ENCODE measurements around the gene HEATR5B. TPM values are rescaled to one million over a fixed set of nuclear protein-coding genes. Genes with fewer than 3 reads are reported as not detected.
"Not testable (repeated sequence)": the region's sequence is repeated elsewhere in the genome, so short reads cannot be mapped to it uniquely, and the experiment has no call there.

Gene HEATR5B
- total and polyA plus RNA-seq, 10 of the 15 experiments (the other 5 are each of a cell fraction or from before 2014, with no cell fraction given) = 4.1 to 34.7 (median 17.7) TPM

DNA sequence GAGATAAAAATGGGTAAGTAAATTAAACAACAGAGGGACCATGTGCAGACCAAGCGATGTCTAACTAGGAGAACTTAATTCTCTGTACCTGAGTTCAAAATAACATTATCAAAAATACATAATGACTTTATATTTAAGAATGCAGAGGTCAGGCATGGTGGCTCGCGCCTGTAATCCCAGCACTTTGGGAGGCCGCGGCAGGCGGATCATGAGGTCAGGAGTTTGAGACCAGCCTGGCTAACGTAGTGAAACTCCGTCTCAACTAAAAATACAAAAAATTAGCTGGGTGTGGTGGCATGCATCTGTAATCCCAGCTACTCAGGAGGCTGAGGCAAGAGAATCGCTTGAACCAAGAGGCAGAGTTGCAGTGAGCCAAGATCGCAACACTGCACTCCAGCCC is 138.9 kb downstream of the HEATR5B start:
- DNase-seq (ENCODE audit: low read depth, low spot score); CTCF ChIA-PET; H3K4me3 ChIP-seq; RAD21 ChIA-PET (ENCODE audit: unreplicated experiment); H3K4me2 ChIP-seq (ENCODE audit: control insufficient read depth, insufficient read depth); ATAC-seq; H3K4me1 ChIP-seq (ENCODE audit: control insufficient read depth, insufficient read depth, low read length); H3K79me2 ChIP-seq (ENCODE audit: control insufficient read depth, insufficient read depth, low read length); H3K27me3 ChIP-seq (replicated peaks in 1 of 2; ENCODE audit: control insufficient read depth in 2 of 2, insufficient read depth in 2 of 2, low read length in 1 of 2); H3K27ac ChIP-seq (ENCODE audit: control insufficient read depth, insufficient read depth); H3K9me3 ChIP-seq (replicated peaks; ENCODE audit: control insufficient read depth, insufficient read depth, low read length); BruUV-seq (replicated peaks); in situ Hi-C loops (cut with MboI); H2AFZ ChIP-seq (ENCODE audit: control insufficient read depth, low read depth, low read length); POLR2A ChIA-PET; H3K9ac ChIP-seq (ENCODE audit: control insufficient read depth, insufficient read depth, low read length); FAIRE-seq; intact Hi-C loops (cut with micrococcal nuclease; ENCODE audit: unreplicated experiment); H4K20me1 ChIP-seq (ENCODE audit: control insufficient read depth, insufficient read depth); H3K36me3 ChIP-seq (ENCODE audit: control insufficient read depth in 2 of 2, insufficient read depth in 2 of 2, low read length in 1 of 2): not testable (repeated sequence)
- 98% methylated on average over 10 of the region's 10 CpGs for WGBS (ENCODE audit: insufficient coverage, insufficient replicate concordance, low lambda C conversion rate, missing lambda C conversion rate)
- SMC1A ChIA-PET (ENCODE audit: uncharacterized antibody, unreplicated experiment) = interaction anchor here (1.0 kb wide), 1 partner anchor 19 kb away, joined by 3 read pairs; no protein-coding TSS in a partner anchor

DNA sequence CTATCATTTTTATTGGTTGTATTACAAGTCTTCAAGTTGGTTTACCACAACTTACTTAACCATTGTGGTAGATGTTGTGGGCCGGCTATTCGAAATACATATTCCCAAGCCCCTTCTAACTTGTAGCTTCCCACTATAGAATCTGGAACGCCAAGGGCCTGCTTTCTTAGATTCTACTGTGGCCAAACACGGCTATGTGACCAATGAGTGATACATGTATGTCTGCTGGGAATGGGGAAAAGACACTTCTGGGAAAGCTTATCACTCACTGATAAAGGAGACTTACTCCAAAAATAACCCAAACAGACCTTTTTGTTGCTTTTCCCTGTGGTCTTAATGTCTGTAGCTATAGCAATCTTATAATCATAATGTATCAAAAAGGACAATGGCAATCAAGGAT is 142.3 kb downstream of the HEATR5B start:
- H3K27ac ChIP-seq (ENCODE audit: control insufficient read depth, insufficient read depth) = no peak overlapping the region
- ChIA-PET RAD21 (ENCODE audit: unreplicated experiment) (interaction anchor here (0.8 kb wide), 1 partner anchor 377 kb away, joined by 3 read pairs; no protein-coding TSS in a partner anchor), CTCF (interaction anchor here (0.6 kb wide), 1 partner anchor 21 kb away, joined by 3 read pairs; no protein-coding TSS in a partner anchor), POLR2A (no interaction called here), SMC1A (ENCODE audit: uncharacterized antibody, unreplicated experiment) (interaction anchor here (1.0 to 2.2 kb wide), 3 partner anchors 15 to 121 kb away, joined by 3 to 10 read pairs (median 3); no protein-coding TSS in a partner anchor)
- in situ Hi-C loops (cut with MboI) (no loop called here), intact Hi-C loops (cut with micrococcal nuclease; ENCODE audit: unreplicated experiment) (no loop called here)
- H3K36me3 ChIP-seq (ENCODE audit: control insufficient read depth in 2 of 2, insufficient read depth in 2 of 2, low read length in 1 of 2) = no peaks in the 10 kb centered on the region
- no peak overlapping the region for H3K4me3 ChIP-seq
- WGBS (ENCODE audit: insufficient coverage, insufficient replicate concordance, low lambda C conversion rate, missing lambda C conversion rate) = 97% methylated on average over 4 of the region's 4 CpGs
- DNase-seq (ENCODE audit: low read depth, low spot score) (no peak), FAIRE-seq (no peak), ATAC-seq (no peak)
- no peaks in the 10 kb centered on the region for H4K20me1 ChIP-seq (ENCODE audit: control insufficient read depth, insufficient read depth)
- H3K27me3 ChIP-seq (replicated peaks in 1 of 2; ENCODE audit: control insufficient read depth in 2 of 2, insufficient read depth in 2 of 2, low read length in 1 of 2) = no peaks in the 10 kb centered on the region
- no peaks in the 10 kb centered on the region for H3K4me1 ChIP-seq (ENCODE audit: control insufficient read depth, insufficient read depth, low read length)
- no peak overlapping the region for H2AFZ ChIP-seq (ENCODE audit: control insufficient read depth, low read depth, low read length)
- no peak overlapping the region for H3K4me2 ChIP-seq (ENCODE audit: control insufficient read depth, insufficient read depth)
- BruUV-seq (replicated peaks) = no TSS peak
- TF ChIP-seq DPF2 (IDR thresholded peaks at IDR 0.05) (no peak), TBL1XR1 (IDR thresholded peaks at IDR 0.05; ENCODE audit: low read depth, low read length) (no peak), CHD1 (IDR thresholded peaks at IDR 0.05; ENCODE audit: low read depth, low read length) (no peak), IRF4 (IDR thresholded peaks at IDR 0.05; ENCODE audit: low read depth, low read length) (no peak), MTA3 (IDR thresholded peaks at IDR 0.05; ENCODE audit: borderline replicate concordance, low read length) (no peak), HDAC6 (IDR thresholded peaks at IDR 0.05; ENCODE audit: unreplicated experiment) (no peak)
- TF ChIP-seq, protein P1, sequence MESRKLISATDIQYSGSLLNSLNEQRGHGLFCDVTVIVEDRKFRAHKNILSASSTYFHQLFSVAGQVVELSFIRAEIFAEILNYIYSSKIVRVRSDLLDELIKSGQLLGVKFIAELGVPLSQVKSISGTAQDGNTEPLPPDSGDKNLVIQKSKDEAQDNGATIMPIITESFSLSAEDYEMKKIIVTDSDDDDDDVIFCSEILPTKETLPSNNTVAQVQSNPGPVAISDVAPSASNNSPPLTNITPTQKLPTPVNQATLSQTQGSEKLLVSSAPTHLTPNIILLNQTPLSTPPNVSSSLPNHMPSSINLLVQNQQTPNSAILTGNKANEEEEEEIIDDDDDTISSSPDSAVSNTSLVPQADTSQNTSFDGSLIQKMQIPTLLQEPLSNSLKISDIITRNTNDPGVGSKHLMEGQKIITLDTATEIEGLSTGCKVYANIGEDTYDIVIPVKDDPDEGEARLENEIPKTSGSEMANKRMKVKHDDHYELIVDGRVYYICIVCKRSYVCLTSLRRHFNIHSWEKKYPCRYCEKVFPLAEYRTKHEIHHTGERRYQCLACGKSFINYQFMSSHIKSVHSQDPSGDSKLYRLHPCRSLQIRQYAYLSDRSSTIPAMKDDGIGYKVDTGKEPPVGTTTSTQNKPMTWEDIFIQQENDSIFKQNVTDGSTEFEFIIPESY (IDR thresholded peaks at IDR 0.05) = no peak
- TF ChIP-seq, protein P2, sequence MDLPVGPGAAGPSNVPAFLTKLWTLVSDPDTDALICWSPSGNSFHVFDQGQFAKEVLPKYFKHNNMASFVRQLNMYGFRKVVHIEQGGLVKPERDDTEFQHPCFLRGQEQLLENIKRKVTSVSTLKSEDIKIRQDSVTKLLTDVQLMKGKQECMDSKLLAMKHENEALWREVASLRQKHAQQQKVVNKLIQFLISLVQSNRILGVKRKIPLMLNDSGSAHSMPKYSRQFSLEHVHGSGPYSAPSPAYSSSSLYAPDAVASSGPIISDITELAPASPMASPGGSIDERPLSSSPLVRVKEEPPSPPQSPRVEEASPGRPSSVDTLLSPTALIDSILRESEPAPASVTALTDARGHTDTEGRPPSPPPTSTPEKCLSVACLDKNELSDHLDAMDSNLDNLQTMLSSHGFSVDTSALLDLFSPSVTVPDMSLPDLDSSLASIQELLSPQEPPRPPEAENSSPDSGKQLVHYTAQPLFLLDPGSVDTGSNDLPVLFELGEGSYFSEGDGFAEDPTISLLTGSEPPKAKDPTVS (IDR thresholded peaks at IDR 0.05; ENCODE audit: low read depth, low read length) = no peak
- H3K9ac ChIP-seq (ENCODE audit: control insufficient read depth, insufficient read depth, low read length) = no peak overlapping the region
- H3K79me2 ChIP-seq (ENCODE audit: control insufficient read depth, insufficient read depth, low read length) = no peaks in the 10 kb centered on the region; the same call in 1 of the 2 replicates
- H3K9me3 ChIP-seq (replicated peaks; ENCODE audit: control insufficient read depth, insufficient read depth, low read length) = no peaks in the 10 kb centered on the region

DNA sequence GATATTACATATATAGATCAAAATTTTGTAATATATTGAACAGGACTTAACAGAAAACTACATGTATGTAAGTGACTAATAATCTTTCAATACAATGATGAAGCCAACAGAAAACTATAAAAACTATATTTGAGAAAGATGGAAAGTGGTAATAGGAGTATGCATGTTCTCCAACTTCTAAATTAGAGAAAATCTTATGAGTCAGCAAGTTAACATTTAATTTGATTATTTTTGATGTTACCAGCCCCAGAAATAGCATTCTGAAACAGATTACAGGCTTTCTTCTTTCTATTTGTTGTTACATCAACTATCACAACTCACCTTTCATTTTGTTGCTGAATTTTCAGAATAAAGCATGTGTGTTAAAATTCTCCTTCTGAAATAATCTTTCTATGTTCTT is 147.6 kb downstream of the HEATR5B start:
- SMC1A ChIA-PET (ENCODE audit: uncharacterized antibody, unreplicated experiment); intact Hi-C loops (cut with micrococcal nuclease; ENCODE audit: unreplicated experiment); POLR2A ChIA-PET; FAIRE-seq; H3K27me3 ChIP-seq (replicated peaks in 1 of 2; ENCODE audit: control insufficient read depth in 2 of 2, insufficient read depth in 2 of 2, low read length in 1 of 2); H3K79me2 ChIP-seq (ENCODE audit: control insufficient read depth, insufficient read depth, low read length); BruUV-seq (replicated peaks); H3K4me1 ChIP-seq (ENCODE audit: control insufficient read depth, insufficient read depth, low read length); H2AFZ ChIP-seq (ENCODE audit: control insufficient read depth, low read depth, low read length); H3K9me3 ChIP-seq (replicated peaks; ENCODE audit: control insufficient read depth, insufficient read depth, low read length); DNase-seq (ENCODE audit: low read depth, low spot score); H3K9ac ChIP-seq (ENCODE audit: control insufficient read depth, insufficient read depth, low read length); H4K20me1 ChIP-seq (ENCODE audit: control insufficient read depth, insufficient read depth); H3K36me3 ChIP-seq (ENCODE audit: control insufficient read depth in 2 of 2, insufficient read depth in 2 of 2, low read length in 1 of 2); H3K27ac ChIP-seq (ENCODE audit: control insufficient read depth, insufficient read depth); RAD21 ChIA-PET (ENCODE audit: unreplicated experiment); ATAC-seq; H3K4me2 ChIP-seq (ENCODE audit: control insufficient read depth, insufficient read depth); in situ Hi-C loops (cut with MboI); H3K4me3 ChIP-seq; CTCF ChIA-PET: not testable (repeated sequence)

Data from GM12878 (cell line).